ENCODE results near the gene PTGR1.
"Not testable (repeated sequence)": the region's sequence is repeated elsewhere in the genome, so short reads cannot be mapped to it uniquely, and the experiment has no call there.

The PTGR1 gene

DNA sequence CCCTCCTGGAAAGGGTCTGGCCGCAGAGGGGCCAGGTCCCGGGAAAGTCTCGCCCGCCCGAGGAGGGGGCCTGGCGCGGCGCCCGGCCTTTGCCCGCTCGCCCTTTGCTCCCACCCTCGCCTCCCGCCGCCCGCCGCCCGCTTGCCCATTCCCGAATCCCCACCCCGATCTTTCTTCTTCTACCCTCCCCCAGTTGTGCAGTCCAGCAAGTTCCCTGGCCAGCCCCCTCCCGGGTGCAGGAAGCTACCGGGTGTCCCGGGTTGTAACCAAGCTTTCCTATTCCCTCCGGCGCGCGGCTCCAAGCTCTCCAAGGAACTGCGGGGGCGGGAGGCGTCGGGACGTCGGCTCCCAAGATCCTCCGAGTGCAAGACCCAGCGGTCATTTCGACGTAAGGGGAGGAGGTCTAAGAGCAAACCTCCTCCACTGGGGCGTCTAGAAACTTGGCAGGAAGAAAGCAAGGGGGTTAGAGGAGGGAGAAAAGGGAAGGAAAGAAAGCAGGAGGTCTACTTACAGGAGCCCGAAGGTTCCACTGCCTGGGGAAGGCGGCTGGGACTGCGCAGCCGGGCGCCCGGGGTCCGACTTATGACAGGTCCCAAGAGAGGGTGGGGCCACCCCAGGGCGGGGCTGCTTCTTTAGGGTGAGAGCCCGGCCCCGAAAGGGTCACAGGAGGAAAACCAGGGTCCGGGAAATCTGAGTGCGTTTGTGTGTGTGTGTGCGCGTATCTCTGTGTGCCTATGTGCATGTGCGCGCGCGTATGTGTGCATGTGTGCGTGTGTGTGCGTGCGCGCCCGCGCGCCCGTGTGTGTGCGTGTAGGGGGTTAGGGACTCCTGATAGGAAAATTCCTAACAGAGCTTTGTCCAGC is at the start of gene PTGR1:
TSS of gene PTGR1 (minus strand) at position 556 of the 863 bp plus-strand sequence. CDS start 2,225 bp downstream, outside the sequence.
- peak; percentile 13 for DNase-seq

DNA sequence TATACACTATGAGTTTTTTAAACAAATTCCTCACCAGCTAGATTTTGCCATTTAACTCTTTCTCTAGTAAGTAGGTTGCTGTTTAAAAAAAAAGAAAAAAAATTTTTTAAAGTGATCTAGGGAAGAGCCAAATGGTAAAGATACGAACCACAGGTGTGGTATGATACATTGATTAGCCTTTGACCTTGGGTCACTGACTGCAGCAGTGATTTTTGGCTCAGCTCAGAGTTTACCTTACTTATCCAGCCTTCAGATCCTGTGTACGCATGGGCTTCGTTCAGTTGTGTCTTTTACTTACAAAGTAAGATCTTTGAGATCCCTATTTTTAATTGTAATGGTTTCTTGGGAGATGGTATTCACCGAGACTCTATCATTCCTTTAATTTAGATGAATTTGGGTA is 49.6 kb upstream of the PTGR1 start:
- DNase-seq = no peak

DNA sequence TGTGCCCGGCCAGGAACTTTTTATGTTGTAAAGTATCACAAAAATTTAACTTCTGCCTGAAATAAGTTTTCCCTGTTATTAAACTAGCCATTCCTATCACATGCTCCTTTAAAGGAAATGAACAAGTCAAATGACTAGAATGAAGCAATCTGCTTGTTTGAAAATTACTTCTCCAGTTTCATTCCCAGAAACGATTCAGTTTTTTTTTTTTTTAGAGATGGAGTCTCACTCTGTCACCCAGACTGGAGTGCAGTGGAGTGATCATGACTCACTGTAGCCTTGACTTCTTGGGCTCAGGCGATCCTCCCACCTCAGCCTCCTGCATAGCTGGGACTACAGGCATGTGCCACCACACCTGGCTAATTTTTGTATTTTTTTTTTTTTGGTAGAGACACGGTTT is 48.6 kb upstream of the PTGR1 start:
- DNase-seq = no peak

DNA sequence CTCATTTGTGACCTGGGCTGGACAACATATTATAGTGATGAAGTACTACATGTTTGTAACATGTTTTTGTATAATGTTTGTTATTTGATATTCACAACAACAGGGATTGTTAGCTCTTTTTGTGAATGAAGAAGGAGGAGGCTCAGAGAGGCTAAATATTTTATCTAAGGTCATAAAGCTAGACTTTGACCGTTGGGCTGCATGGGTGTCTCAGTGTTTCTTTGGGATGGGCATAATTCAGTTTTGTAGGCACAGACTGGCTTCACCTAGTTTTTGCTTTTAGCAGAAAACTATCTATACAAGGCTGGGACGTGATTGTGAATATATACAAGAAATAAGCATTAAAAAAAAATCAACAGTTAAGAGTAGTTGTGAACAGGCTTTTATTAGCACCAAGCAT is 47.0 kb upstream of the PTGR1 start:
- no peak for DNase-seq

DNA sequence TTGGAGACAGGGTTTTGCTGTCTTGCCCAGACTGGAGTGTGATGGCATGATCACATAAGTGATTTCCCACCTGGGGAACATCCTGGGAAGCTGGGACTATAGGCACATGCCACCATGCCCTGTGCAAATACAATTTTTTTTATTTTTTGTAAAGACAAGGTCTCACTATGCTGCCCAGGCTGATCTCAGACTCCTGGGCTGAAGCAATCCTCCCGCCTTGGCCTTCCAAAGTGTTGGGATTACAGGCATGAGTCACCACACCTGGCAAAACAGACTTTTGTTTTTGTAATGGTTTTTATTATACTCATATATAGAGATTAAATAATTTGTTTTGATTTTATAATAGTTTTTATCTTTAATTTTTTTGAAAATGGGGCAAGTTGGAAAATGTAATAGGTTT is 46.4 kb upstream of the PTGR1 start:
- no peak for DNase-seq

DNA sequence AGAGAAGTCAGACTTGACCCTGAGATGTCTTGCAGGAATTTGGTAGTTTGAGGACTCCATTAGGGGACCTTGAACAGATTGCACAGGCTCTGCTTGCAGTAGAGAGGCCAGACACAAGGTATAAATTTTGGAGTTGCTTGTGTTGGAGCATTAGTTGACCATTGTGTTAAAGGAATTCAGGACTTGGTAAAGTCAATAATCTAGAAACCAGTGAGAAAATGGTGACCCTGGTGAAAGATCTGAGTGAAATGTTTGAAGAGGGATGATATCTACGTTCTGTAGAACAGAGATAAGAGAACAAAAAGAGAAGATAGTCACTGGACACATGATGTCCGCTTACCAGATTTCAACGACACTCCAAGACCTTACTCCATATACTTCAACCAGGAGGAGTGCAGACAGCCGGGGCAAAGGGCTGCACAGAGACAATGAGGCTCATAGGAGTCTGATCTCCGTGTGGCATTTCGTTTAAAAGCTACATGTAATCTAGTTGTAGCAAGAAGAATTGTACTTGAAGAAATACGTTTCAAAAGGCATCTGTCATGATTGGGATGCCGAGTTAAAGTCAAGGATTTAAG is 44.8 kb upstream of the PTGR1 start:
- no peak for DNase-seq

DNA sequence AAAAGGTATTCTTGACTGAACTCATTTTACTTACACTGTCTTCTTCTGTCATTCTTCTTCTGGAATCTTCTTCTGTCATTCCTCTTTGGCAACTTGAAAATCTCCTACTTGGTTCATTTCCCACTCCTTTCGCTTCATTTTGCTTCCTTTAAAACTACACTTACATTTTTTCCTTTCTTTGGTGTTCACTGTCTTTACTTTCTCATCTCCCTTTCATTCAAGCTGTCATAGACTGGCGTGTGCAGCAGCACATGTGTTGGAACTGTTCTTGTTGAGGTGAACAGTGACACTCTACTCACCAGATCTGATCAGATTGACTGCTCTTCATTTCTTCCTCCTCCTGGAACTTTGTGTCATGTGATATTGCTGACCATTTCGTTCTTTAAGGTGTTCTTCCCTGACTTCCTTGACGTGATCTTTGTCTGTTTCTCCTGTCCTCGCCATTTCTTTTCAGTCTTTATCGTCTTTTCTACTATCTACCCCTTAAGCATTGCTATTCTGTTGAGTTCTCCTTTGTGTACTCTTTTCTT is 38.0 kb upstream of the PTGR1 start:
- no peak for DNase-seq

DNA sequence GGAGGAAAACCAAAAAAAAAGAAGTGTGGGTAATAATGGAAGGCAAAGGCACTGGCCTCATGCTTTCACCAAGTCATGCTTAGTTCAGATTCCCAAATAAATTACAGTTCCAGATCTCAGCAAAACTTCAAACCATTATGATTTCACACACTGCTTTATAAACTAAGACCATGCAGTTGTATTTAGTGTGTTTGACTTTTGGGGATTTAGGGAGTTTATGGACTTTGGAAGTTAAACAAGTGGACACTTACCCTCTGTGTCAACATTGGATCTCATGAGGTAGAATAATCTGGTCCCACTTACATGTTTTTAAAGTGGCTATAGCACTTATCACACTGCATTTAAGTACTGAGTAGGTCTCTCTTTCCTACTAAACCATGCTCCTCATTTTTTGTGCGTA is 35.4 kb upstream of the PTGR1 start:
- DNase-seq = no peak

DNA sequence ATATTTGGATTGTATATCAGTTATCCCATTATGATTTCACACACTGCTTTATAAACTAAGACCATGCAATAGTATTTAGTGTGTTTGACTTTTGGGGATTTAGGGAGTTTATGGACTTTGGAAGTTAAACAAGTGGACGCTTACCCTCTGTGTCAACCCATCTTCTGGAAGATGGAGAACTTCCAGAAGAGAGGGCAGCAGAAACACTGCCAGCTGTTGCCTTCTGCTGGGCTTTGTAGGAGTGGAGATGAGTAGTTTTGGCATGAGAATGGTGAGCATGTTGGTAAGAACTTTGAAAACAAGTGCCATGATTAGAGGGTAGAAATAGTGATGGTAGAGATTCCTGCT is 33.9 kb upstream of the PTGR1 start:
- DNase-seq = no peak

DNA sequence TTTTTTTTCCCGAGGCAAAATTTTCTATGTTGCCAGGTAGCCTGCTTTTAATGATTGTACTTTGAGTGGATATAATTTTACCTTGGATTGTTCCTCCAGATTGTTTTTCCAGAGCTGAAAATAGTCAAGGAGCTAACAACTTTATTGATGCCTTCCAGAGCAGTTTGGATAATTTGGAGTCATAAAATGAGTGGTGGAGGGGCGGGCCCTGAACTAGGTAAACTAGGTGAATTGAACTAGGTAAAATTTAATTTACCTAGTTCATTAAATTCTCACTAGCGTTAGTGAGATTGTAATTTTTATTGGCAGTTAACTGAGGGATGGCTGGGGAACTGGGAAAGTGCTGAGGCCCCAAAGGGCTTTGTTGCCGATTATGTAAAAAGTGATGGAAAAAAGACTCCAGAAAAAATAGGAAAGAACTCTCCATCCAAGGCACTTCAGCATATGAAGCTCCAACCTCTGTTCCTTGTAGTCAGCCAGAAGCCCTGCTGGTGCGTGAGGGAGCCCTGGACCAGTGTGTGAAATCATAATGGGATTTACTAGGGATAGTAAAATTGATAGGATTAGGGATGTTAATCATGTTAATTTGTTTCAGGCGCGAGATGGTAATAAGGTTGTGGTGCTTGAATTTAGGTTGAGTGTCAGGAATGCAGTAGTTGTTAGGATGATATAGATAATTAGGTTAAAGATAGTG is 33.4 kb upstream of the PTGR1 start:
- DNase-seq = no peak

DNA sequence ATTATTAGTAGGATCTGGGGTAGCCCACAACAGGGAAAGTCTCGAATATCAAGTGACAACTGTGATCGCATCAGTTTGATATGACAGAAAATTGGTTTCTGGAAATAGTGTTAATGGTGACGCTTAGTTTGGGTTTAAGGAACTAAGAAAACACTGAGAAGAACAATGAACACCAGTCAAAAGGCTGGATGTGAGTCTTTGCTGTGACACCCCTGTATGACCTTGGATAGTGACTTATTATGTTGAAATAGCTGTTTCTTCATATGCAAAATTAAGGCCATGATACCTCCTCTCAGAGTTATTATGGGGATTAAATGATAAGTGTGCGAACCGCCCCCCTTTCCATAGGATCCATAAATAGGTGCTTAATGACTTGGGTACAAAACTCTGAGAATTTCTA is 32.6 kb upstream of the PTGR1 start:
- DNase-seq = no peak

DNA sequence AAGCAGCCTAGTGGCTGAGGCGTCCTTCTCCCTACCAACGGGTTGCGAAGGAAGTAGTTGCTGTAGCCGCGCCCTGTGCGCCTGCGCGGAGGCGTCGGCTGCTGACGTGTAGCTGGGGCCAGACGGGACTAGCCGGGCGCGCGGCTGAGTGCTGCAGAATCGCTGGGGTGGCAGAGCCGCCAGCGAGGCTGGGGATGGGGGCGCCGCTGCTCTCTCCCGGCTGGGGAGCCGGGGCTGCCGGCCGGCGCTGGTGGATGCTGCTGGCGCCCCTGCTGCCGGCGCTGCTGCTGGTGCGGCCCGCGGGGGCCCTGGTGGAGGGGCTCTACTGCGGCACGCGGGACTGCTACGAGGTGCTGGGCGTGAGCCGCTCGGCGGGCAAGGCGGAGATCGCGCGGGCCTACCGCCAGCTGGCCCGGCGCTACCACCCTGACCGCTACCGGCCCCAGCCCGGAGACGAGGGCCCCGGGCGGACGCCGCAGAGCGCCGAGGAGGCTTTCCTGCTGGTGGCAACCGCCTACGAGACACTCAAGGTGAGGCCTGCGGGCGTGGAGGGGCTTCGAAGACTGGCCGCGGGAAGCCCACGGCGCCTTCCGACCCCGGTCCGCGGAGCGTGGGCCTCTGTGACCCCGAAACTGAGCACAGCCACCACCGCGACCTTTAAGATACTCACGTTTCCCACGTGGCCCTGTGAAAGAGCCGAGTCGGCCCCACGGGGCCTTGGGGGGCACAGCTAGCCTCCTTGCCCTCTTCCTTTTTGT is 31.9 kb upstream of the PTGR1 start, which contains the start of gene DNAJC25:
TSS of gene DNAJC25 (plus strand) at position 121 of the 758 bp plus-strand sequence. CDS start at position 195, 74 bp downstream.
- DNase-seq = peak; percentile 92

DNA sequence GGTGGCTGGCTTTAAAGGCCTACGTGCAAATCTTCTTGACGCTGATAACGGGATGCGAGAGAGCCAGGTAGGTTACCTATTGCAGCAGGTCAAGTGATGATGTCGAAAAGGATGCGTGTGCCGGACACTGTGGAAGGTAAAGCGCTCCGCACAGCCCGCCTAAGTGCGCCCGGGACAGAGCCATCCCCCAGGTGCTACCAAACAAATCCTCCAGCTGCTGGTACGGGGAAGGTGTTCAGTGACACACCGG is 31.4 kb upstream of the PTGR1 start:
- DNase-seq = no peak

DNA sequence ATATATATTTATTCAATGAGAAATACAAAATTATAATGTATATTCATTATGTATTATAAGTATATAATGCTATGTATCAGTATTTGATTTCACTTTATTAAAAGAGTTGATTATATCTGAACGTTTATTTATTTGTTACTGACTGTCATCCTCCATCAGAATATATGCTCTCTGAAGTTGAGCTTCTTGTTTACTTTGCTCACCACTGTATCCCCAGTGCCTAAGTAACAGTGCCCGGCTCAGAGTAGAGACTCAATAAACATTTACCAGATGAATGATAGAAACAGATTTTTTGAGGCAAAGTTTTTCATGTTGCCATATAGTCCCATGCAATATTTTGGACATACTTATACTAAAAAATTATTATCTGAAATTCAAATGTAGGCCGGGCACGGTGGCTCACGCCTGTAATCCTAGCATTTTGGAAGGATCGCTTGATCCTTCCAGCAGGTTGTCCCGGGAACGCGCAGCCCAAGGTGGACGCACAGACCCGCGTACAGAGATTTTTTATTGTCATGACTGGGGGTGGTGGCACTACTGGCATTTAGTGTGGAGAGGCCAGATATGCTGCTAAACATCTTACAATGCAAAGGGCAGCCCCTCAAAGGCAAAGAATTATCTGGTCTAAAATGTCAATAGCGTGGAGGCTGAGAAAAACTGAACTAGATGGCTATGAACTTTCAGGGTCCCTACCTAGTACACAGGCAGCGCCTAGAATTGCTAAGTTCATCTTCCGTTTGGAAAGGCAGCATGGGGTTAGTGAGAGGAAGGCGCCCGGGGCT is 30.9 kb upstream of the PTGR1 start:
- no peak for DNase-seq

DNA sequence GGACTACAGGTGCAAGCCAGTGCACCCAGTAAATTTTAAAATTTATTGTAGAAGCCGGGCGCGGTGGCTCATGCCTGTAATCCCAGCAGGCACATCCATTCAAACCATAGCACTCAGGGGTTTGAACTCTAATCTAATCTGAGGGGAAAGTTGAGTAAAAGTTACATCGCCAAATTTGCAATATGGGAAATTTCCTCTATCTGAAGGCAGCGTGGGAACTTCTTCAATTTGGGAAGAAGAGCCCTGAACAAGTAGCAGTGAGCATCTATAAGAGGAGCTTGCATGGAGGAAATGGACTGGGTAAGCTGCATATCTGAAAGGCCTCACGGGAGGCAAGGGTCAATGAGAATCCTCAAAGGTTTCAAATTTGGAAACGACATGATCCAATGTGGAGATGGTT is 29.0 kb upstream of the PTGR1 start:
- no peak for DNase-seq

DNA sequence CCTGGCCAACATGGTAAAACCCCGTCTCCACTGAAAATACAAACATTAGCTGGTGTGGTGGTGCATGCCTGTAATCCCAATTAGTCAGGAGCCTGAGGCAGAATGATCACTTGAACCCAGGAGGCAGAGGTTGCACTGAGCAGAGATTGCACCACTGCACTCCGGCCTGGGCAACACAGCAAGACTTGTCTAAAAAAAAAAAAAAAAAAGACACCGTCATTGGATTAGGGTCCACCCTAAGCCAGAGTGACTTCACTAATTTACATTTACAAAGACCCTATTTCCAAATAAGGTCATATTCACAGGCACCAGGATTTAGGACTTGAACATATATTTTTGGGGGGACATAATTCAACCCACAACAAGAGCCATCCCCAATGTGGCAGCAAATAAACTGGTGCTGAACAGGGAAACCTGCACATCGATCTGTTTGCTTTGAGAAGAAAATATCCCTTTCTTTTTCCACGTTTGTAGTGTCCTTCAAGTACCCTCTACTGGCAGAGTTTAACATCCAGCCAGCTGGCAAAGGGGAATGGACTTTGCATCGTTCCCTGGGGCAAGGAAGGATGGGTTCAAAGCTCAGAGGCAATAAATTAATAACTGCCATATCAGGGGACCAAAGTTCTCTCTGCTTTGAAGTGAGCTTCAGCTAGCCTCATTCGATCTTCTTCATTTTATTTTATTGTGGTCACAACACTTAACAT is 28.0 kb upstream of the PTGR1 start:
- no peak for DNase-seq

DNA sequence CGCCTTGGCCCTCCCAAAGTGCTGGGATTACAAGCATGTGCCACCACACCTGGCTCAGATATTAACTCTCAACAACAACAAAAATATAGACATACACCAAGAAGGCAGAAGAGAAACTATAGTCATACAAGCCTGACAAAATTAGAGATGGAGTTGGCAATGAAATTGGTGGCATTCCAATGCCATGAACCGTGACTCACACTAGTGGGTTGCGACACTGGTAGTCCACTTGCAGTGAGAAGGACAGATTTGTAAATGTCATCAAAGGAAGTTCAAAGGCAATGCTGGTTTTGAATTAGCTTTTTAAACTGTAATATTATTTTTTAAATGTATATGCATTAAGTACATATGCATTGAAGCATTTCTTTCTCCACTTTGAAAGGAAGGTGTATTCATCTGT is 23.2 kb upstream of the PTGR1 start:
- DNase-seq = no peak

DNA sequence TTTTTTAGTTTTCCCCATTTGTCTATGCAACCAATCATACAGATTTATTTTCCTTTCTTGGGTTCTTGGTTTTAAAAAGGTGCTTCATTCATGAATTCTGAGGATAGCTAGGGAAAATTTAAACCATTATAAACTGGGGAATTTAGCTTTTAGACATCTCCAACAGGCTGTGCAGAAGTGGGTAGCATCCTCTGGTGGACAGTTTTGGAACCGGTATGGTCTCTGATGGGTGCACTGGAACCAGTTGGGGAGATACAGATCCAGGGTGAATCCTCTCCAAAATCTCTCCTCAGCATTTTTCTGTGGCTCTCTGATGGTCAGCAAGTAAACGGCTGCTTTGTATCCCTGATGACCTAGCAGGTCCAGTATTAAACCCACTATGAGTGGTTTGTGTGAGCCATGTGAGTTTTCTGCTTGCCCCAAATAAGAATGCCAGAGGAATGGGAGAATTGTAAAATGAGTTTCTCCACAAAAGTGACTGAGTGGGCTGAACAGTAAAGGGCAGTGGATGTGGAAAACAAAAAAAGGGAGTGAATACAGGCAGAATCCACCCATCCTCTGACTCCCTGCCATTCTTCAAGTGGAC is 22.5 kb upstream of the PTGR1 start:
- no peak for DNase-seq

DNA sequence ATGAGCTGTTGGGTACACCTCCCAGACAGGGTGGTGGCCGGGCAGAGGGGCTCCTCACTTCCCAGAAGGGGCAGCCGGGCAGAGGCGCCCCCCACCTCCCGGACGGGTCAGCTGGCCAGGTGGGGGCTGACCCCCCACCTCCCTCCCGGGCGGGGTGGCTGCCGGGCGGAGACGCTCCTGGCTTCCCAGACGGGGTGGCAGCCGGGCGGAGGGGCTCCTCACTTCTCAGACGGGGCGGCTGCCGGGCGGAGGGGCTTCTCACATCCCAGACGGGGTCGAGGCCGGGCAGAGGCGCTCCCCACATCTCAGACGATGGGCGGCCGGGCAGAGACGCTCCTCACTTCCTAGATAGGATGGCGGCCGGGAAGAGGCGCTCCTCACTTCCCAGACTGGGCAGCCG is 17.9 kb upstream of the PTGR1 start:
- DNase-seq = not testable (repeated sequence)

DNA sequence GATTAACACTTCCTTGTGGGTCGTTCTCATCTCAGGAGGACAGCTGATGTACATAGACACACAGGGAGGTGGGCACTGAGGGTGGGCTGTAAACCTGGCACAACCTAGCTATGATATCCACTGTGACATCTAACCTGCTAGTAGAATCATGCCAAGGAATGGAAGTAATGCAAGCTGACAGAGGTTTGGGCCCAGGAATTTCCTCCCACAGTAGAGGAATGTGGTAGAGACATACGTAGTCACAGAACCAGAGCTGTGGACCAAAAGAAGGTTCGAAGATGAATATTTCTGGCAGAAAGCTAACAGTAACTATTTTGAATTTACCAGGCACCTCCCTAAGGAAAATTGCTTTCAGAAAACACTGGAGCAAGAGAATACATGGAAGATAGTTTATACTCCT is 16.5 kb upstream of the PTGR1 start:
- no peak for DNase-seq

DNA sequence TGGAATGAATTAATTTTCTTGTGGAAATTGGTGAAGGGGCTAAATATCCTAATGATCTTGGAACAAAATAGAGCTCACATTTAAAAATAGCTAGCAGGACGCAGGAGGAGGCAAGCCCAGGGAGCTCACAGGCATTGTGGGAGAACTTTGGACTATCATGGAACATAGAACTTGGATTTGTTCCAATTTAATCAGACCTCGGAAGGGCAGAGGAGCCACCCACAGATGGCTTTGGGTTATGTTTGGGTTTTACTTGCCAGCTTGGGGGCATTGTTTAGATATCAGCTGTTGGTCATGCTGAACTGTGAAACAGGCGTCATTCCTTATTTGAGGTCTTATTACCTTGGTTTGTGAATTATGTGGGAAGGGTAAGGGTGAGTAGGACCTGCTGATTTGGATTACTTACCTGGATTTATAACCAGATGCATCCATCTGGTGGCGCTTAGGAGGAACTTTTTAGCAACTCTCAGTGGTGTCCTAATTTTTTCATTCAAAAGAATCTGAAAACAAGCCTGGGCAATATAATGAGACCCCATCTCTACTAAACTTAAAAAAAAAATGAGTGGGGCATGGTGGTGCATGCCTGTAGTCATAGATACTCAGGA is 14.1 kb upstream of the PTGR1 start:
- DNase-seq = no peak

Data from NCI-H2029 treated with DMSO at 0.1 percent for 48 hours (cell line).